ENCODE results near the gene NFYA.
A peak's percentile ranks its signal among the peaks of the same experiment; 100 is the strongest.

The NFYA gene

DNA sequence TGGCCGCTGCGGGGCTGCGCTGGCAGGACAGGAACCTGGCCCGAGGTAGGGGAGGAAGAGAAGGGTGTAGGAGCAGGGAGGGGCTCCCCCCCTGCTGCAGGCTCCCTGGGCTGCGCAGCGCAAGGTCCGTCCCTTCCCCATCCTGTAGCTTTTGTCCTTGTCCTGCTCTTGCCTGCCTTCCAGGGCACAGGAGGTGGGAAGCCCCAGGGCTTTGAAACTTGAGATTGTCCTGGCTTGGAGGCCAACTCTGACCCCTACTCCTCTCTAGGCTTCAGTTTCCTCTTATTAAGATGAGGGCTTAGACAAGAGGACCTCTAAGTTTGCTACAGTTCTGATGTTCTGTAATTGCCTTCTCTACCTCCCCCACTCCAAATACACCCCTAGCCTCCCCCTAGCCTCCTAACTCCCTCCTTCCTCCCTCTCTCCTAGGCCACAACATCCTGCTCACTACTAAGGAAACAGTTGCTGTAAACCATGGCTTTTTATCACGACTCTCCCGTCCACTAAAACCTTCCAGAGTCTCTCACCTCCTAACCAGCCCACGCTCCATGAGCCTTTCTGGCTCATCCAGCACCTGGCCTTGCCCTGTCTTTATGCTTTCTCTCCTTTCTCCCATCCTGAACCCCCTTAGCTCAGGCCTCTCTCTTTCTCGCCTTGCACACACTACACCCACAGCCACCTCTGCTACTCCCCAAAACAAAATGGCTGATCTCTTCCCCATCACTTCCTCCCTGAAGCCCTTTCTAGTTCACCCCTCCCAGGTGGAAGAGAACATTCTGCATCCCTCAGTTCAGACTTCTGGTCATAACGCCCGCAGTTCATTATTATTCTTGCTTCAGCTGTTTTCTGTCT lies 44.0 kb upstream of the NFYA start:
- TF ChIP-seq, protein P1, sequence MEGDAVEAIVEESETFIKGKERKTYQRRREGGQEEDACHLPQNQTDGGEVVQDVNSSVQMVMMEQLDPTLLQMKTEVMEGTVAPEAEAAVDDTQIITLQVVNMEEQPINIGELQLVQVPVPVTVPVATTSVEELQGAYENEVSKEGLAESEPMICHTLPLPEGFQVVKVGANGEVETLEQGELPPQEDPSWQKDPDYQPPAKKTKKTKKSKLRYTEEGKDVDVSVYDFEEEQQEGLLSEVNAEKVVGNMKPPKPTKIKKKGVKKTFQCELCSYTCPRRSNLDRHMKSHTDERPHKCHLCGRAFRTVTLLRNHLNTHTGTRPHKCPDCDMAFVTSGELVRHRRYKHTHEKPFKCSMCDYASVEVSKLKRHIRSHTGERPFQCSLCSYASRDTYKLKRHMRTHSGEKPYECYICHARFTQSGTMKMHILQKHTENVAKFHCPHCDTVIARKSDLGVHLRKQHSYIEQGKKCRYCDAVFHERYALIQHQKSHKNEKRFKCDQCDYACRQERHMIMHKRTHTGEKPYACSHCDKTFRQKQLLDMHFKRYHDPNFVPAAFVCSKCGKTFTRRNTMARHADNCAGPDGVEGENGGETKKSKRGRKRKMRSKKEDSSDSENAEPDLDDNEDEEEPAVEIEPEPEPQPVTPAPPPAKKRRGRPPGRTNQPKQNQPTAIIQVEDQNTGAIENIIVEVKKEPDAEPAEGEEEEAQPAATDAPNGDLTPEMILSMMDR (IDR thresholded peaks at IDR 0.05; ENCODE audit: unreplicated experiment in 3 of 3), result no peak
- no peaks in the 10 kb centered on the region for H3K27me3 Mint-ChIP-seq (ENCODE audit: low read depth)
- peak overlapping the region; percentile 39 to 92 (median 65) for H3K27ac Mint-ChIP-seq
- H3K4me1 Mint-ChIP-seq, result peaks cover 30% of the 10 kb centered on the region
- peak overlapping the region; percentile 68 to 84 (median 73) for H3K4me3 Mint-ChIP-seq
- peaks cover 11% of the 10 kb centered on the region for H3K36me3 Mint-ChIP-seq (ENCODE audit: low read depth)
- H3K9me3 Mint-ChIP-seq, result no peaks in the 10 kb centered on the region

DNA sequence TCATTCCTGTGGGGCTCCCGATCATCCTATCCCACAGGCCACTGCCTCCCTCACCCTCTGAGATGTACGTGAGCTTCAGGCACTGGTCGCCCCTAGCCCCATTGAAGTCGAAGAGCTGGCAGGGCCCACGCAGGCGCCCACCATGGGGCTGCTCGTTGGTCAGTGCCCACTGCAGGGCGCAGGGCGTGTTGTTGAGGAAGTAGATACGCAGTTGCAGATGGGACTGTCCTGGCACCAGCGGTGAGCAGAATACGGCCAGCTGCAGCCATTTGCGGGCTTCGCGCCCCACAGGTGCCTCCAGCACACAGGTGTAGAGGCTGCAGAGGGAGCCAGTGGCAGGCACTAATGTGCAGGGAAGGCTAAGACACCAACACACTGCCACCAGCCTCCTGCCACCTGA lies 39.9 kb upstream of the NFYA start:
- Mint-ChIP-seq H3K36me3 (ENCODE audit: low read depth) (peaks cover 5% of the 10 kb centered on the region), H3K27me3 (ENCODE audit: low read depth) (peaks cover 3% of the 10 kb centered on the region), H3K27ac (no peak overlapping the region), H3K9me3 (no peaks in the 10 kb centered on the region), H3K4me3 (no peak overlapping the region), H3K4me1 (peaks cover 22% of the 10 kb centered on the region)
- TF ChIP-seq, protein P1 (IDR thresholded peaks at IDR 0.05; ENCODE audit: unreplicated experiment in 3 of 3), result no peak

DNA sequence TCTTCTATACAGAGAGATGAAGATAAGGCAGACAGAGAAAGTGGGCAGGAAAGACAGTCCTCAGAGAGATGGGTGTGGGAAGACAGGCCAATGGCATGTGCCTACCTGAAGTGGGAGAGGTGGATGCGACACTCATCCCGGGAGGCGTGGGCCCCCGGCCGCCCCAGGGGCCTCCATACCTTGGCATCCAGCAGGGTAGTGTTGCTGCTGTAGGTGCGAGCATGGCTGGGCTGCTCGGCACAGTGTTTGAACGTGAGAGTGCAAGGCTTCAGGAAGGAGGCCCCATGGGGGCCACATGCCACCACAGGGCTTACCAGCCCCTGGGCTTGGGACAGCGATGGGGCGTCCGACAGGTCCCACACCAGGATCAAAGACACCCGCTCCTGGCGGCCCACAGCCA lies 39.0 kb upstream of the NFYA start:
- Mint-ChIP-seq H3K9me3 (no peaks in the 10 kb centered on the region), H3K27ac (no peak overlapping the region), H3K4me3 (no peak overlapping the region), H3K4me1 (peaks cover 19% of the 10 kb centered on the region), H3K36me3 (ENCODE audit: low read depth) (peaks cover 5% of the 10 kb centered on the region), H3K27me3 (ENCODE audit: low read depth) (peaks cover 9% of the 10 kb centered on the region)
- TF ChIP-seq, protein P1 (IDR thresholded peaks at IDR 0.05; ENCODE audit: unreplicated experiment in 3 of 3), result no peak

DNA sequence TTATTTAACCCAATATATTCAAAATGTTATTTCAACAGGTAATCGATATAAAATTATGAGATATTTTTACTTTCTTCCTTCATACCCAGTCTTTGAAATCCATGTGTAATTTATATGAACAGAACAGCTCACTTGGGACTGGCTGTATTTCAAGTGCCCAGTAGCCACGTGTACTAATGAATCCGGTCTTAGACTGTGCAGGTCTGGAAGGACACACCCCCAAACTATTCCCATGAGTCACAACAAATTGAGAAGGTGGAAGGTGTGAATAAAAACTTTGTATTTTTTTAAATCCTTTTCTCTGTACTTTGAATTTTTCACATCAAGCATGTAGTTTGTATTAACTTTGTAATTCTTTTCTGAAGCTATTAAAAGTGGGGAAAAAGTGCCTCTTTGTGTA lies 36.6 kb upstream of the NFYA start:
- H3K4me3 Mint-ChIP-seq, result no peak overlapping the region
- H3K27ac Mint-ChIP-seq, result peak overlapping the region in 1 of 3 experiments; percentile 26
- peaks cover 16% of the 10 kb centered on the region for H3K4me1 Mint-ChIP-seq
- H3K27me3 Mint-ChIP-seq (ENCODE audit: low read depth), result peaks cover 13% of the 10 kb centered on the region
- no peaks in the 10 kb centered on the region for H3K9me3 Mint-ChIP-seq
- TF ChIP-seq, protein P1 (IDR thresholded peaks at IDR 0.05; ENCODE audit: unreplicated experiment in 3 of 3), result no peak
- peaks cover 5% of the 10 kb centered on the region for H3K36me3 Mint-ChIP-seq (ENCODE audit: low read depth)

DNA sequence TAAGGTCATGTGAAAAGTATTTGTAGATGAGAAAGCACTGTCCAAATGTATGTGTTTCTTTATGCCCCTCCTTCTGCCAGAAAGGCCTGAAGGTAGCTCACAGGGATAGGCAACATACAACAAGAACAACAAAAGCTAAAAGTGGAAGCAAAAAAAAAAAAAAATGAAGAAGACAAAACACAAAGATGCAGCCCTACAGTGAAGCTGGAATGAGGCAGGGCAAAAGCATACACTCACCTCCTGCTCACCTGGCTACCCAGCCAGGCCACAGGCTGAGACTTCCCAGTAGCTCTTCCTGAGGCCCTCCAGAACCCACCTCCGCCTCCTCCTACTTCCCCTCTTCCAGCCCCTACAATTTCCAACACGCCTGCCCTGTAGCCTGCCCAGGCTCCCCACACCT lies 36.2 kb upstream of the NFYA start:
- Mint-ChIP-seq H3K27me3 (ENCODE audit: low read depth) (peaks cover 13% of the 10 kb centered on the region), H3K27ac (peak overlapping the region in 1 of 3 experiments; percentile 26), H3K4me3 (peak overlapping the region in 1 of 3 experiments; percentile 8), H3K4me1 (peaks cover 16% of the 10 kb centered on the region), H3K9me3 (no peaks in the 10 kb centered on the region), H3K36me3 (ENCODE audit: low read depth) (peaks cover 5% of the 10 kb centered on the region)
- TF ChIP-seq, protein P1 (IDR thresholded peaks at IDR 0.05; ENCODE audit: unreplicated experiment in 3 of 3), result no peak

Data from nephron (organoid).